Ovary (tissue), 10 donors: ENCODE measurements around the gene EFNA1. TPM values are rescaled to one million over a fixed set of nuclear protein-coding genes. Genes with fewer than 3 reads are reported as not detected.
A peak's percentile ranks its signal among the peaks of the same experiment; 100 is the strongest.

Source experiments
- DNase-seq, 5 donors: peaks; one replicate each; pipeline ENCODE4 v3.0.0-alpha.2; 2019 to 2020
- H3K27ac ChIP-seq, 2 donors: fragments of 200-600 bp; one replicate each; pipeline versions ENCODE4 v1.5.1 to v1.8.0; 2019 to 2022
- H3K27me3 ChIP-seq: fragments of 200-600 bp; one replicate; pipeline ENCODE4 v1.8.0; 2022
- H3K36me3 ChIP-seq: fragments of 200-600 bp; sonication (generic); one replicate; pipeline ENCODE4 v1.5.1; 2019
- H3K4me1 ChIP-seq: one replicate; pipeline ENCODE4 v1.8.1; 2013; ENCODE audit warnings: mild to moderate bottlenecking, moderate library complexity; ENCODE audit not compliant: insufficient read depth
- H3K4me3 ChIP-seq: fragments of 200-600 bp; sonication (generic); one replicate; pipeline ENCODE4 v1.5.1; 2017
- H3K9me3 ChIP-seq, 2 donors: fragments of 200-600 bp in 1 of 2; sonication (generic) in 1 of 2; one replicate each; pipeline versions ENCODE4 v1.5.1 to v1.8.1; 2013 to 2019; ENCODE audit warnings: mild to moderate bottlenecking in 1 of 2, moderate library complexity in 1 of 2
- EP300 ChIP-seq: sonication (generic); formaldehyde crosslinking; IDR thresholded peaks from one replicate; pipeline ENCODE4 v1.6.1; 2017; ENCODE audit warnings: antibody characterized with exemption
- POLR2A ChIP-seq: fragments of 450-650 bp; IDR thresholded peaks from one replicate; pipeline ENCODE4 v1.6.1; 2017; ENCODE audit warnings: antibody characterized with exemption, mild to moderate bottlenecking, moderate library complexity
- WGBS, 3 donors: extraction: QIAGEN DNeasy Blood & Tissue Kit in 1 of 3; methylation state at CpG; one replicate each; pipeline versions ENCODE4 v1.1.5 to v1.1.7; 2013 to 2017; 5-methylcytosine and 5-hydroxymethylcytosine counted together
- intact Hi-C, 4 donors: fragments of 100-400 bp; cut with DNase I; formaldehyde crosslinking; loops; one replicate each; pipeline versions ENCODE4 v1.11.0 to v1.15.1; 2022 to 2023
- long read RNA-seq, 3 donors: library from polyadenylated mRNA in 2 of 3; unstranded in 2 of 3; transcript quantifications; one replicate each; pipeline ENCODE4 v2.0.0 and lab custom pipeline, GENCODE V29; 2021 to 2026
- polyA plus RNA-seq, 2 donors: library from polyadenylated mRNA; stranded (reverse); fragments of 200-250 nt in 1 of 2; fragments of 350-450 nt in 1 of 2; fragmentation: Illumina TruSeq in 1 of 2; extraction: RNeasy Lipid Tissue Mini Kit (QIAGEN cat#74804) in 1 of 2; gene quantifications; one replicate each; pipeline ENCODE4 v1.2.3, GENCODE V29; 2013 to 2014
- total RNA-seq, 7 donors: library from RNA; depleted of rRNA in 2 of 7; stranded (reverse); fragments of >200 nt in 2 of 7; fragmentation: NEBNext Ultra II Directional in 3 of 7; extraction: Animal tissue kit (Norgen Biotek cat#: 25700) in 3 of 7; gene quantifications; one replicate each; pipeline versions ENCODE4 v1.1.0 to v1.2.4, GENCODE V29; 2016 to 2023
- TF ChIP-seq, protein P1 (sequence below), 3 donors: fragments of 450-650 bp in 2 of 3; fragments of 200-600 bp in 1 of 3; IDR thresholded peaks; one replicate each; pipeline versions ENCODE4 v1.5.1 to v1.8.0; 2016 to 2022; ENCODE audit warnings: antibody characterized with exemption in 3 of 3, mild to moderate bottlenecking in 1 of 3
- donor health status: DM: no; HTN: no; CAD: no; lungs with moderate emphysema.
- donor health status: DM: no; HTN: no; CAD: no.
- donor health status: Bipolar disorder and iron deficiency.
- donor health status: DM: yes; HTN: yes; CAD: no.
- donor health status: DM: no; HTN: no; CAD: no.
- donor health status: DM: yes; HTN: yes; CAD: no.

EFNA1 gene
- total RNA-seq (10 to 100 TPM; 12.1 to 51.6 (median 16.6) TPM), polyA plus RNA-seq (10 to 100 TPM; 18.6 to 27.3 TPM)
- long read RNA-seq, donor 1, transcript EFNA1-201 (4 exons, 1,444 nt), result minor isoform, 13 of 147 reads
- long read RNA-seq, donor 1, transcript EFNA1-202 (5 exons, 1,926 nt), result major isoform, 125 of 147 reads
- long read RNA-seq, donor 1, partial matches to known transcripts, result 4 of 147 reads
- long read RNA-seq, donor 1, other reads (novel, unspliced or antisense), result 2 of 147 reads
- long read RNA-seq, donor 2, transcript EFNA1-202 (5 exons, 1,926 nt), result major isoform, 27 of 30 reads
- long read RNA-seq, donor 2, partial matches to known transcripts, result 0 of 30 reads
- long read RNA-seq, donor 2, other reads (novel, unspliced or antisense), result 0 of 30 reads
- long read RNA-seq, donor 3, transcript EFNA1-202 (5 exons, 1,926 nt), result major isoform, 35 of 44 reads
- long read RNA-seq, donor 3, partial matches to known transcripts, result 5 of 44 reads
- long read RNA-seq, donor 3, other reads (novel, unspliced or antisense), result 1 of 44 reads

- intact Hi-C loops, result loop anchor here in 2 of 4 donors (5.0 kb wide), 1 partner anchor 35 kb away; no protein-coding TSS in a partner anchor
- DNase-seq, result peak; percentile 44 to 76 (median 59)
- Histone ChIP-seq H3K27me3 (no peaks in the 10 kb centered on the region), H3K4me3 (peak within 1 kb of the TSS; percentile 63), H3K9me3 (no peaks in the 10 kb centered on the region), H3K36me3 (no peaks in the 10 kb centered on the region), H3K27ac (peak within 1 kb of the TSS in 1 of 2 donors; percentile 33), H3K4me1 (peaks cover 15% of the 10 kb centered on the region)
- 0% methylated on average over 51 to 76 of the region's 76 CpGs for WGBS, 3 donors
- TF ChIP-seq EP300, result peak; percentile 54
- TF ChIP-seq, protein P1, sequence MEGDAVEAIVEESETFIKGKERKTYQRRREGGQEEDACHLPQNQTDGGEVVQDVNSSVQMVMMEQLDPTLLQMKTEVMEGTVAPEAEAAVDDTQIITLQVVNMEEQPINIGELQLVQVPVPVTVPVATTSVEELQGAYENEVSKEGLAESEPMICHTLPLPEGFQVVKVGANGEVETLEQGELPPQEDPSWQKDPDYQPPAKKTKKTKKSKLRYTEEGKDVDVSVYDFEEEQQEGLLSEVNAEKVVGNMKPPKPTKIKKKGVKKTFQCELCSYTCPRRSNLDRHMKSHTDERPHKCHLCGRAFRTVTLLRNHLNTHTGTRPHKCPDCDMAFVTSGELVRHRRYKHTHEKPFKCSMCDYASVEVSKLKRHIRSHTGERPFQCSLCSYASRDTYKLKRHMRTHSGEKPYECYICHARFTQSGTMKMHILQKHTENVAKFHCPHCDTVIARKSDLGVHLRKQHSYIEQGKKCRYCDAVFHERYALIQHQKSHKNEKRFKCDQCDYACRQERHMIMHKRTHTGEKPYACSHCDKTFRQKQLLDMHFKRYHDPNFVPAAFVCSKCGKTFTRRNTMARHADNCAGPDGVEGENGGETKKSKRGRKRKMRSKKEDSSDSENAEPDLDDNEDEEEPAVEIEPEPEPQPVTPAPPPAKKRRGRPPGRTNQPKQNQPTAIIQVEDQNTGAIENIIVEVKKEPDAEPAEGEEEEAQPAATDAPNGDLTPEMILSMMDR (IDR thresholded peaks at IDR 0.05), result no peak
Measured at GRCh38 chr1:155127105-155127966, at the start of gene EFNA1. Gene EFNA1 (plus strand): TSS chr1:155127876. CDS start chr1:155127978, 102 bp downstream.

- peaks cover 16% of the 10 kb centered on the region for H3K4me1 ChIP-seq
- WGBS, 3 donors, result 0 to 1% (median 0%) methylated on average over 37 to 59 of the region's 59 CpGs
- peak; percentile 83 to 91 (median 86) for DNase-seq
Measured at GRCh38 chr1:155078469-155079209, 49.0 kb upstream of the EFNA1 start, which contains the start of gene EFNA3. Gene EFNA3 (plus strand): TSS chr1:155078837. CDS start chr1:155078942, 105 bp downstream.

DNA sequence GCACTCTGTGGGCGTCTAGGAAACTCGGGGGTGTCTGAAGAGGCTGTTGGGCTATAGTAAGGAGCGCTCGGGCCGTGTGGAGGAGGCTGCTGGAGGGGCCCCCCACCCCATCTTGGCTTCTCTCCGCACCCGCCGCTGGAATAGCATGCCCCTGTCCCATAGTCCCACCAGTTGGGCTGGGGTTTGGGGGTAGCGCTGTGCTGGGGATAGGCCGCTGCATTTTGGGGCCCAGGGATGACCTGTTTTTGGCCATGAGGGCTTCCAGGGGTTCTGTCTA, 48.5 kb upstream of the EFNA1 start:
- H3K27me3 ChIP-seq, result peaks cover 16% of the 10 kb centered on the region
- intact Hi-C loops, result loop anchor here in 1 of 4 donors (10.0 kb wide), 1 partner anchor 594 kb away; no protein-coding TSS in a partner anchor
- TF ChIP-seq EP300, result no peak
- TF ChIP-seq, protein P1 (IDR thresholded peaks at IDR 0.05), result no peak
- no peak for TF ChIP-seq POLR2A
- no peaks in the 10 kb centered on the region for H3K36me3 ChIP-seq
- no peak for DNase-seq
- H3K4me1 ChIP-seq, result peaks cover 16% of the 10 kb centered on the region
- H3K27ac ChIP-seq, result no peak overlapping the region
- WGBS, 3 donors, result 2 to 3% (median 3%) methylated on average over 7 to 10 of the region's 10 CpGs
- peak overlapping the region; percentile 34 for H3K4me3 ChIP-seq
- H3K9me3 ChIP-seq, result no peaks in the 10 kb centered on the region

More at GRCh38 chr1:155078469-155079209, 49.0 kb upstream of the EFNA1 start, which contains the start of gene EFNA3:
- no peak within 1 kb of the TSS for H3K27ac ChIP-seq
- H3K9me3 ChIP-seq, result no peaks in the 10 kb centered on the region
- H3K4me3 ChIP-seq, result peak within 1 kb of the TSS; percentile 34
- no peaks in the 10 kb centered on the region for H3K36me3 ChIP-seq
- no peak for TF ChIP-seq EP300
- TF ChIP-seq, protein P1 (IDR thresholded peaks at IDR 0.05), result no peak
- TF ChIP-seq POLR2A, result no peak
- intact Hi-C loops, result loop anchor here in 1 of 4 donors (10.0 kb wide), 1 partner anchor 594 kb away; no protein-coding TSS in a partner anchor
- peaks cover 16% of the 10 kb centered on the region for H3K27me3 ChIP-seq
